MM.1S (cell line): ENCODE results near the gene WDR43.

ENCODE experiments used
- EZH2phosphoT487 ChIP-seq: fragments of 300-600 bp; sonication (generic); IDR thresholded peaks from 2 replicates; pipeline ENCODE4 v1.6.1; 2018; ENCODE audit warnings: antibody characterized with exemption, low read length
- TF ChIP-seq, protein P1 (sequence below): fragments of 300-600 bp; sonication (generic); IDR thresholded peaks from 2 replicates; pipeline ENCODE4 v1.5.1; 2016; ENCODE audit warnings: antibody characterized with exemption, low read length, mixed read lengths

DNA sequence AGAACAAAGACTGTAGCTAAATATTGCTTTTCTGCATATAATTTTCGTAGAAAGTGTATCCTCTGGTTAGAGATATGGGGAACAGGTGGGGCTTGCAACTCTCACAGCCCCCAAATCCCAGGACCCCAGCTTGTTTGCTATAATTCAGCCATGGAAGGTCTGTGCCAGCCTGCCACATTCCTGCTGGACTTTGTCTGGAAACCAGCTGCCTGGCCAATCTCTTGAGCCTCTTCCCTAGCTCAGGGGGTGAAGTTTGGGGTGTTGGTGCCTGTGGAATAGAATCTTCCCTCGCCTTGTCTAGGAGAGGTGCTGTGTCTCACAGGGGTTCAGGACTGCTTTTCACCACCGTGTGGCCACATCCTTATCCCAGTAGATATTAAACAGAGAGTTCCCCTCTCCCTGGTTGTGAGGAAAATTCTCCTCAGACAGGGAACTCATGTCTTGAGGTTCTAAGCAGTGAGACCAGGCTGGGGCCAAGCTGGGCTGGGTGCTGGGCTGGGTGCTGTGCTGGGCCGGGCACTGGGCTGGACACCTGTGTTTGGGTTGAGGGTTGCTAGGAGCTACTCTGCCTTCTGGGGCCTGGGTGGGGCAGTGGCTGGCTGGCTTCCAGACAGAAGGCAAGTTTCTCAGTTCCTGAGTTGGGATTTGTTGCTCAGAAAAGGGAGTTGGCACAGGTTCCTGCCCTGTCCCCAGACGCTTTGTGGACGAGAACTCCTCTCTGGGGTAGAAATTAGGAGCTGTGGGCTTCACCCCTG is 98.9 kb downstream of the WDR43 start:
- TF ChIP-seq, protein P1, sequence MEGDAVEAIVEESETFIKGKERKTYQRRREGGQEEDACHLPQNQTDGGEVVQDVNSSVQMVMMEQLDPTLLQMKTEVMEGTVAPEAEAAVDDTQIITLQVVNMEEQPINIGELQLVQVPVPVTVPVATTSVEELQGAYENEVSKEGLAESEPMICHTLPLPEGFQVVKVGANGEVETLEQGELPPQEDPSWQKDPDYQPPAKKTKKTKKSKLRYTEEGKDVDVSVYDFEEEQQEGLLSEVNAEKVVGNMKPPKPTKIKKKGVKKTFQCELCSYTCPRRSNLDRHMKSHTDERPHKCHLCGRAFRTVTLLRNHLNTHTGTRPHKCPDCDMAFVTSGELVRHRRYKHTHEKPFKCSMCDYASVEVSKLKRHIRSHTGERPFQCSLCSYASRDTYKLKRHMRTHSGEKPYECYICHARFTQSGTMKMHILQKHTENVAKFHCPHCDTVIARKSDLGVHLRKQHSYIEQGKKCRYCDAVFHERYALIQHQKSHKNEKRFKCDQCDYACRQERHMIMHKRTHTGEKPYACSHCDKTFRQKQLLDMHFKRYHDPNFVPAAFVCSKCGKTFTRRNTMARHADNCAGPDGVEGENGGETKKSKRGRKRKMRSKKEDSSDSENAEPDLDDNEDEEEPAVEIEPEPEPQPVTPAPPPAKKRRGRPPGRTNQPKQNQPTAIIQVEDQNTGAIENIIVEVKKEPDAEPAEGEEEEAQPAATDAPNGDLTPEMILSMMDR: no peak
- no peak for TF ChIP-seq EZH2phosphoT487
